Thyroid gland (tissue), 4 donors: ENCODE results near the gene LCTL. TPM values are rescaled to one million over a fixed set of nuclear protein-coding genes. Genes with fewer than 3 reads are reported as not detected.
A peak's percentile ranks its signal among the peaks of the same experiment; 100 is the strongest.

Source experiments
- DNase-seq, 2 donors: peaks; one replicate each; pipeline ENCODE4 v3.0.0-alpha.2; 2019
- H3K27ac ChIP-seq, 3 donors: fragments of 200-600 bp; sonication (generic); 1 replicate in 2 of 3; 2 replicates in 1 of 3; pipeline ENCODE4 v1.5.1; 2016 to 2019; ENCODE audit warnings: mild to moderate bottlenecking in 1 of 3, moderate library complexity in 1 of 3
- H3K27me3 ChIP-seq: fragments of 200-600 bp; sonication (generic); one replicate; pipeline ENCODE4 v1.5.1; 2019
- H3K36me3 ChIP-seq, 2 donors: fragments of 200-600 bp; sonication (generic); one replicate each; pipeline ENCODE4 v1.5.1; 2016 to 2019
- H3K4me1 ChIP-seq, 2 donors: fragments of 200-600 bp; sonication (generic); one replicate each; pipeline ENCODE4 v1.5.1; 2017 to 2019
- H3K4me3 ChIP-seq, 3 donors: fragments of 200-600 bp; sonication (generic); replicated peaks in 1 of 3; 1 replicate in 2 of 3; 2 replicates in 1 of 3; pipeline ENCODE4 v1.5.1; 2016; ENCODE audit warnings: mild to moderate bottlenecking in 1 of 3
- H3K9me3 ChIP-seq: fragments of 200-600 bp; sonication (generic); one replicate; pipeline ENCODE4 v1.5.1; 2017
- POLR2A ChIP-seq, 2 donors: fragments of 450-650 bp; IDR thresholded peaks; one replicate each; pipeline ENCODE4 v1.6.1; 2017; ENCODE audit warnings: antibody characterized with exemption in 2 of 2, mild to moderate bottlenecking in 2 of 2, moderate library complexity in 1 of 2
- WGBS, 2 donors: methylation state at CpG; one replicate each; pipeline ENCODE4 v1.1.5; 2017; 5-methylcytosine and 5-hydroxymethylcytosine counted together
- intact Hi-C: fragments of 100-400 bp; cut with DNase I; formaldehyde crosslinking; loops from one replicate; pipeline ENCODE4 v1.15.1; 2023
- total RNA-seq, 4 donors: library from RNA; depleted of rRNA; stranded (reverse); fragments of >200 nt; gene quantifications; one replicate each; pipeline ENCODE4 v1.2.3, GENCODE V29; 2016
- TF ChIP-seq, protein P1 (sequence below), 6 experiments: fragments of 200-600 bp in 3 of 6; fragments of 450-650 bp in 3 of 6; sonication (generic) in 3 of 6; IDR thresholded peaks; one replicate each; pipeline ENCODE4 v1.5.1; 2016 to 2019; ENCODE audit warnings: antibody characterized with exemption in 6 of 6, mild to moderate bottlenecking in 2 of 6, inconsistent platforms in 1 of 6, moderate library complexity in 1 of 6

Gene LCTL
- total RNA-seq, 4 donors from 2014 or later: not detected

DNA sequence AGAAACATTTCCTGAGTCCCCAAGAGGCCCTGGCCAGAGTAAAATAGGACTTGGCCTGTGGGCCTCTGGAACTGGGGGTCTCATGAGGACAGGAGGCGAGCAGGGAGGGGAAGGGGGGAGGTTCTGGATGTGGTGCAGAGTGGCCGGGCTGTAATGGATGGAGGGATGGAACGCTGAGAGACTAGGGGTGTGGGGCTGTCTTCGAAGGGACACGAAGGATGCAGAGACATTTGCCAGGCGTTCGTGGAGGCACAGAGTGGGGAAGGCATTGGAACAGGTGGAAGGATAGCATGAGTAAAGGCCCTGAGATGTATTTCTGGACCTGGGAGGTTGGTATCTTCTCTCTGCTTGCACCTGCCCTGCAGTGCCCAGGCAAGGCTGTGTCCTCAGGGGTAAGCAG, 2.1 kb upstream of the LCTL start:
- H3K4me3 ChIP-seq: no peak overlapping the region
- H3K27ac ChIP-seq: no peak overlapping the region
- no peak for TF ChIP-seq POLR2A (IDR thresholded peaks at IDR 0.05)
- TF ChIP-seq, protein P1, sequence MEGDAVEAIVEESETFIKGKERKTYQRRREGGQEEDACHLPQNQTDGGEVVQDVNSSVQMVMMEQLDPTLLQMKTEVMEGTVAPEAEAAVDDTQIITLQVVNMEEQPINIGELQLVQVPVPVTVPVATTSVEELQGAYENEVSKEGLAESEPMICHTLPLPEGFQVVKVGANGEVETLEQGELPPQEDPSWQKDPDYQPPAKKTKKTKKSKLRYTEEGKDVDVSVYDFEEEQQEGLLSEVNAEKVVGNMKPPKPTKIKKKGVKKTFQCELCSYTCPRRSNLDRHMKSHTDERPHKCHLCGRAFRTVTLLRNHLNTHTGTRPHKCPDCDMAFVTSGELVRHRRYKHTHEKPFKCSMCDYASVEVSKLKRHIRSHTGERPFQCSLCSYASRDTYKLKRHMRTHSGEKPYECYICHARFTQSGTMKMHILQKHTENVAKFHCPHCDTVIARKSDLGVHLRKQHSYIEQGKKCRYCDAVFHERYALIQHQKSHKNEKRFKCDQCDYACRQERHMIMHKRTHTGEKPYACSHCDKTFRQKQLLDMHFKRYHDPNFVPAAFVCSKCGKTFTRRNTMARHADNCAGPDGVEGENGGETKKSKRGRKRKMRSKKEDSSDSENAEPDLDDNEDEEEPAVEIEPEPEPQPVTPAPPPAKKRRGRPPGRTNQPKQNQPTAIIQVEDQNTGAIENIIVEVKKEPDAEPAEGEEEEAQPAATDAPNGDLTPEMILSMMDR (IDR thresholded peaks at IDR 0.05): no peak
- DNase-seq: no peak
- H3K27me3 ChIP-seq: no peaks in the 10 kb centered on the region
- H3K9me3 ChIP-seq: no peaks in the 10 kb centered on the region
- WGBS, 2 donors: 84 to 91% methylated on average over 7 of the region's 7 CpGs
- intact Hi-C loops: no loop called here
- H3K36me3 ChIP-seq: no peaks in the 10 kb centered on the region
- no peaks in the 10 kb centered on the region for H3K4me1 ChIP-seq

DNA sequence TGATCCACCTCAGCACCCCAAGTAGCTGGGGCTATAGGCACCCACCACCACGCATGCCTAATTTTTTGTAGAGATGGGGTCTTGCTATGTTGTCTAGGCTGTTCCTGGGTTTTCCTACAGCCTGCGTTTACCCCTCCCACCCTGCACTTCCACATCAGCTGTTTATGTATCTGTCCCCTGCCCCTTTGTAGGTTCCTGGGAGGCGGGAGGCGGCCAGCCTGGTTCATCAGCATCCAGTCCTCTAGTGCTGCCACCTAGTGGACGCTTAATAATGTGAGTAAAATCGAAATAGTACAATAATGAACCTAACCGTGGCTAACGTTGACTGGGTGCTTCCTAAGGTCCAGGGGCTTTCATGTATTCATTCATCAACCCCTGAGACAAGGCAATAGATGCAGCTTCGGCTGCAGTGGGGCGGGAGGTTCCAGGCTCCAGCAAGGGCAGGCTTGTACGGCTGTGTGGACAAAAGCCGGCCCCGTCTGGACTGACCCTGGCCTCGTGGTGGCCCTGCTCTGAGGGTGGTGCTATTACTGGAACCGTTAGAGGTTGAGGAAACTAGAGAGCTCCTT, 1.2 kb upstream of the LCTL start:
- Histone ChIP-seq H3K27me3 (no peaks in the 10 kb centered on the region), H3K36me3 (no peaks in the 10 kb centered on the region), H3K27ac (no peak overlapping the region), H3K9me3 (no peaks in the 10 kb centered on the region), H3K4me3 (no peak overlapping the region), H3K4me1 (no peaks in the 10 kb centered on the region)
- peak; percentile 51 to 60 for DNase-seq
- TF ChIP-seq, protein P1 (IDR thresholded peaks at IDR 0.05): peak; percentile 29 to 62 (median 50)
- TF ChIP-seq POLR2A (IDR thresholded peaks at IDR 0.05): no peak
- intact Hi-C loops: no loop called here
- WGBS, 2 donors: 31 to 38% methylated on average over 14 to 15 of the region's 15 CpGs

DNA sequence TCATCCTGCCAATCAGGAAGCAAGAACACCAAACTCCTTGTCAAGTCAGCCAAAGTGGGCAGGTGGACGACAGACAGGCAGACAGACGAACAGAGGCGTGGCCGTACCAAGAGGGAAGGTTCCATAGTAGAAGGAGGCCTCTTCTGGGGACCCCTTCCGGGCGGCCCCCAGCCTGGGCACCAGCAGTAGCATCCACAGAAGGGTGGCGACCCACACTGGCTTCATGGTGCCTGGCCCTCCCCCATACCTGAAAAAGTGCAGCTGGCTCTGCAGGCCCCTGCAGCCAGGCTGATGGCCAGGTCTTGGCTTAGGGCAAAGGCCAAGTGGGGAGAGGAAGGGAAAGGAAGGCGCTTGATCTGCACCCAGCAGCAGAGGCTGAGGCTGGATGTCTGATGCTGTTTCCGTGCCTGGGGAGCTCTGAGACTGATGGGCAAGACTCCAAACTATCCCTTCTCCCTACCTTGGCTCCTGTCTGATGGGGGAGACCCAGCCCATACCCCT, 607 bp downstream of the LCTL start:
- H3K9me3 ChIP-seq: no peaks in the 10 kb centered on the region
- intact Hi-C loops: no loop called here
- no peak overlapping the region for H3K4me3 ChIP-seq
- 71 to 89% methylated on average over 7 to 8 of the region's 9 CpGs for WGBS, 2 donors
- no peak for TF ChIP-seq POLR2A (IDR thresholded peaks at IDR 0.05)
- TF ChIP-seq, protein P1 (IDR thresholded peaks at IDR 0.05): no peak
- no peak for DNase-seq
- no peak overlapping the region for H3K27ac ChIP-seq
- H3K36me3 ChIP-seq: no peaks in the 10 kb centered on the region
- no peaks in the 10 kb centered on the region for H3K27me3 ChIP-seq
- H3K4me1 ChIP-seq: no peaks in the 10 kb centered on the region

DNA sequence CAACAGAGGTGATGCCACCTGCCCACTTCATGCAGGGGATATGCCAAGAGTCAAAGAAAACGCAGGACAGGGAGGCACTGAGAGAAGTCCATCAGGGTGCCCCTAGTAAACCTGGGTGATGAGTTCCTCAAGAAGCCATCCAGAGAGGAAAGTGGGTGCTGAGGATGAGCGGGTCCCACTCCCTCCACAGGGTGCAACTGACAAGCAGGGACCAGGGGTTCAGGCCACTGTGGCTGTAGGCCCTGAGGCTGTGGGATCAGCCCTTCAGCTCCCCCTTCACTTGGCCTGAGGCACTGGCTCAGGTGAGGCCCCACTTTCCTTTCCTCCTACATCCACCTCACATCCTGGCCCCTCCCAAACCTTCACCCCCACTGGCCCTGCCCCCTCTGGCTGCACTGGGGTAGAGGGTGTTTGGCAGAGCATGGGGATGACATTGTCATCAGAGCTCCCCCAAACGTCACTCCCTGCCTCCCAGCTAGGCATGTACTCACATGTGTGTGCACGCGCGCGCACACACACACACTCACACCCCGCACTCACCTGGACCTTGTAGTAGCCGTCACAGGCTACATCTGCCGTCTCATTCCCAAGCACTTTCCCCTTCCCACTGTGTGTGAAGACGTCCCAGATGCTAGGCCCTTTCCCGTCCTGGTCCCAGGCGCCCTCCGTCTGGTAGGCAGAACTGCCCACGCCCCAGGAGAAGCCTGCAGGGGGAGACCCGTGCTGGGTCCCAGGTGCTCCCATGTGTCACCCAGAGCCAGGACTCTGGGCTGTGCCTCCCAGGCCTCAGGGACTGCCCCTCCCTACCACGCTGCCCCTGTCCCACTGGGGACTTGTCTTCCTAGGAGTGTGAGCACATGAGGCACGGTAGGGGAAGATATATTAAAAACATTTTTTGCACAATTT, 1.4 kb downstream of the LCTL start:
- intact Hi-C loops: no loop called here
- TF ChIP-seq, protein P1 (IDR thresholded peaks at IDR 0.05): no peak
- TF ChIP-seq POLR2A (IDR thresholded peaks at IDR 0.05): no peak
- Histone ChIP-seq H3K9me3 (no peaks in the 10 kb centered on the region), H3K27me3 (no peaks in the 10 kb centered on the region), H3K4me3 (no peak overlapping the region), H3K27ac (no peak overlapping the region), H3K36me3 (no peaks in the 10 kb centered on the region), H3K4me1 (no peaks in the 10 kb centered on the region)
- 90 to 91% methylated on average over 15 to 18 of the region's 18 CpGs for WGBS, 2 donors
- DNase-seq: no peak
